SKM-1 (cell line): ENCODE data around the gene EHBP1L1.

Experiments
- DNase-seq: peaks from one replicate; lab custom pipeline; 2025; ENCODE audit not compliant: unreplicated experiment; lab: John Stamatoyannopoulos, UW

EHBP1L1 gene

GRCh38 chr11:65613091-65613928 is 37.5 kb downstream of the EHBP1L1 start:
- DNase-seq, result no peak

- peak; percentile 100 for DNase-seq
Measured at GRCh38 chr11:65615229-65615949, 39.5 kb downstream of the EHBP1L1 start, which contains the start of gene PCNX3. Gene PCNX3 (plus strand): TSS chr11:65615776. CDS start chr11:65616312, 536 bp downstream.

- DNase-seq, result no peak
Measured at GRCh38 chr11:65615950-65616574, 40.2 kb downstream of the EHBP1L1 start.

- no peak for DNase-seq
Measured at GRCh38 chr11:65616575-65617001, 40.7 kb downstream of the EHBP1L1 start.

- DNase-seq, result no peak
Measured at GRCh38 chr11:65617136-65617850, 41.4 kb downstream of the EHBP1L1 start.

GRCh38 chr11:65617990-65618751 is 42.3 kb downstream of the EHBP1L1 start:
- DNase-seq, result no peak

GRCh38 chr11:65618763-65619162 is 42.9 kb downstream of the EHBP1L1 start:
- no peak for DNase-seq

- DNase-seq, result no peak
Measured at GRCh38 chr11:65619281-65619928, 43.6 kb downstream of the EHBP1L1 start.

GRCh38 chr11:65620666-65621065 is 44.8 kb downstream of the EHBP1L1 start:
- no peak for DNase-seq

- DNase-seq, result no peak
Measured at GRCh38 chr11:65621460-65621859, 45.6 kb downstream of the EHBP1L1 start.

- DNase-seq, result no peak
Measured at GRCh38 chr11:65622011-65622410, 46.2 kb downstream of the EHBP1L1 start.

GRCh38 chr11:65623177-65623576 is 47.3 kb downstream of the EHBP1L1 start:
- DNase-seq, result no peak

GRCh38 chr11:65623852-65624616 is 48.2 kb downstream of the EHBP1L1 start:
- DNase-seq, result no peak

GRCh38 chr11:65624931-65625627 is 49.2 kb downstream of the EHBP1L1 start:
- DNase-seq, result no peak

GRCh38 chr11:65625628-65626342 is 49.9 kb downstream of the EHBP1L1 start:
- peak; percentile 7 for DNase-seq

- DNase-seq, result no peak
Measured at GRCh38 chr11:65627202-65627601, 51.3 kb downstream of the EHBP1L1 start.

- DNase-seq, result no peak
Measured at GRCh38 chr11:65629579-65629978, 53.7 kb downstream of the EHBP1L1 start.

GRCh38 chr11:65630215-65630614 is 54.4 kb downstream of the EHBP1L1 start:
- DNase-seq, result no peak
